Measurements from ENCODE around the gene ZNF778.

Gene ZNF778

GRCh38 chr16:89224665-89225064 lies 7.2 kb downstream of the ZNF778 start:
- no peak overlapping the region for H3K4me3 ChIP-seq (ENCODE audit: control insufficient read depth, low read depth, low read length)
- no peak for TF ChIP-seq CTCF (IDR thresholded peaks at IDR 0.05; ENCODE audit: control insufficient read depth, insufficient read depth, low read depth, low read length, missing control alignments)
- DNase-seq (ENCODE audit: low read depth) = no peak

GRCh38 chr16:89230255-89230654 lies 12.8 kb downstream of the ZNF778 start:
- H3K4me3 ChIP-seq (ENCODE audit: control insufficient read depth, low read depth, low read length) = no peak overlapping the region
- no peak for TF ChIP-seq CTCF (IDR thresholded peaks at IDR 0.05; ENCODE audit: control insufficient read depth, insufficient read depth, low read depth, low read length, missing control alignments)

GRCh38 chr16:89232107-89232506 lies 14.6 kb downstream of the ZNF778 start:
- H3K4me3 ChIP-seq (ENCODE audit: control insufficient read depth, low read depth, low read length) = no peak overlapping the region
- DNase-seq (ENCODE audit: low read depth) = no peak
- TF ChIP-seq CTCF (IDR thresholded peaks at IDR 0.05; ENCODE audit: control insufficient read depth, insufficient read depth, low read depth, low read length, missing control alignments) = no peak

More at GRCh38 chr16:89230255-89230654, 12.8 kb downstream of the ZNF778 start:
- DNase-seq (ENCODE audit: low read depth) = no peak

GRCh38 chr16:89233678-89234490 lies 16.4 kb downstream of the ZNF778 start:
- no peak for DNase-seq (ENCODE audit: low read depth)
- no peak overlapping the region for H3K4me3 ChIP-seq (ENCODE audit: control insufficient read depth, low read depth, low read length)
- no peak for TF ChIP-seq CTCF (IDR thresholded peaks at IDR 0.05; ENCODE audit: control insufficient read depth, insufficient read depth, low read depth, low read length, missing control alignments)

- no peak for TF ChIP-seq CTCF (IDR thresholded peaks at IDR 0.05; ENCODE audit: control insufficient read depth, insufficient read depth, low read depth, low read length, missing control alignments)
- DNase-seq (ENCODE audit: low read depth) = no peak
- H3K4me3 ChIP-seq (ENCODE audit: control insufficient read depth, low read depth, low read length) = no peak overlapping the region
These were observed 20.2 kb downstream of the ZNF778 start for GRCh38 chr16:89237733-89238132.

GRCh38 chr16:89241187-89242007 lies 23.9 kb downstream of the ZNF778 start:
- peak overlapping the region; percentile 71 for H3K4me3 ChIP-seq (ENCODE audit: control insufficient read depth, low read depth, low read length)
- no peak for TF ChIP-seq CTCF (IDR thresholded peaks at IDR 0.05; ENCODE audit: control insufficient read depth, insufficient read depth, low read depth, low read length, missing control alignments)
- DNase-seq (ENCODE audit: low read depth) = peak; percentile 44

All from AG09309 (cell line).